ENCODE measurements around the gene HTR6.
A peak's percentile ranks its signal among the peaks of the same experiment; 100 is the strongest.

HTR6 gene

DNA sequence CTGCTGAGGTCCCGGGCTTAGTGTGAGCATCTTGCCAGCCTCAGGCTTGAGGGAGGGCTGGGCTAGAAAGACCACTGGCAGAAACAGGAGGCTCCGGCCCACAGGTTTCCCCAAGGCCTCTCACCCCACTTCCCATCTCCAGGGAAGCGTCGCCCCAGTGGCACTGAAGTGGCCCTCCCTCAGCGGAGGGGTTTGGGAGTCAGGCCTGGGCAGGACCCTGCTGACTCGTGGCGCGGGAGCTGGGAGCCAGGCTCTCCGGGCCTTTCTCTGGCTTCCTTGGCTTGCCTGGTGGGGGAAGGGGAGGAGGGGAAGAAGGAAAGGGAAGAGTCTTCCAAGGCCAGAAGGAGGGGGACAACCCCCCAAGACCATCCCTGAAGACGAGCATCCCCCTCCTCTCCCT lies 7.2 kb upstream of the HTR6 start:
- DNase-seq, result no peak

DNA sequence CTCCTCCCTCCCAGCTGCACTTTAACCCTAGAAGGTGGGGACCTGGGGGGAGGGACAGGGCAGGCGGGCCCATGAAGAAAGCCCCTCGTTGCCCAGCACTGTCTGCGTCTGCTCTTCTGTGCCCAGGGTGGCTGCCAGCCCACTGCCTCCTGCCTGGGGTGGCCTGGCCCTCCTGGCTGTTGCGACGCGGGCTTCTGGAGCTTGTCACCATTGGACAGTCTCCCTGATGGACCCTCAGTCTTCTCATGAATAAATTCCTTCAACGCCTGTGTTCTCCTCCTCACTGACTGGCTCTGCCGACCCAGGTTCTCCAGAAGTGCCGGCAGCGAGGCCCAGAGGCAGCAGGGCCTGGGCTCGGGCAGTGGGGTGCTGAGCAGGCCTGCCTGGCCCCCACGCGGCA lies 6.5 kb upstream of the HTR6 start:
- DNase-seq, result no peak

DNA sequence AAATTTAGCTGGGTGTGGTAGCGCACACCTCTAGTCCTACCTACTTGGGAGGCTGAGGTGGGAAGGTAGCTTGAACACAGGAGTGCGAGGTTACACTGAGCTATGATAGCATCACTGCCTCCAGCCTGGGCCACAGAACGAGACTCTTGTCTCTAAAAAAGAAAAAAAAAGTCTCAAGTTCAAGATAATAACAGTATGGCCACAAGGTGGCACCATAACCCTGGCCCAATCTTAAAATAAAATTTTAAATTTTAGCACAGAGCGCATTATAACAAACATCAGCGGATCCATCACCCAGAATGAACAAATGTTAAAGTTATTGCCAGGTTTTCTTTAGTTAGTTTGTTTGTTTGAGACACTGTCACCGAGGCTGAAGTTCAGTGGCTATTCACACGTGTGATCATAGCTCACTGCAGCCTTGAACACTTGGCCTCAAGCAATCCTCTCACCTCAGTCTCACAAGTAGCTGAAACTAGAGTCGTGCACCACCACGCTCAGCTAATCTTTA lies 2.9 kb upstream of the HTR6 start:
- peak; percentile 14 to 59 for DNase-seq

DNA sequence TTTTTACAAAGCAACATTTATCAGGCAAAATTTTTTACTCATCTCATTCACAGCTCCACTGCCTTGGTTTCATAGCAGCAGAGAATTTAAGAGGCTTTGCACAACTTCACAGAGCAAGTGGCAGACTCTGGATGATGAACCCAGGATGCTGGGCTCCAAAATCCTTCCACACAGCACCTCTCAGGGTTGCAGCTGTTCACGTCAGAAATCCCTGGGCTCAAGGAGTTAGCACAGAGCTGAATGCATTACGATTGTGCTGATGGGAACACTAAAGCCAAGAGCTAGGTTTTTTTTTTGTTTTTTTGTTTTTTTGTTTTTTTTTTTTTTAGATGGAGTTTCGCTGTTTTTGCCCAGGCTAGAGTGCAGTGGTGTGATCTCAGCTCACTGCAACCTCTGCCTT lies 2.4 kb upstream of the HTR6 start:
- no peak for DNase-seq

DNA sequence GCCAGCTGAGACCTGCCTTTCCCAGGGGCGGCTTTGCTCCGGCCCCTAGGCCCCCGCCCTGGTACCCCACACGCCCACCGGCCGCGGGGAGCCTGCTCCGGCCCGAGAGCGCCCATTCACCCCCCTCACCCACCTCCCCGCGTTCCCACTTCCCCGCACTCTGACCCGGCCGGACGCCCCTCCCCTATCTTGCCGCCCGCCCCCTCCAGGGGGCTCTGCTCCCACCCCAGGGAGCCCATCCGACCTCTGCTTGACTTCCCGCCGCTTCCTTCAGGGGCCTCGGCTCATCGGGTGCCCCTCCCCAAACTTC lies 466 bp downstream of the HTR6 start:
- no peak for DNase-seq

DNA sequence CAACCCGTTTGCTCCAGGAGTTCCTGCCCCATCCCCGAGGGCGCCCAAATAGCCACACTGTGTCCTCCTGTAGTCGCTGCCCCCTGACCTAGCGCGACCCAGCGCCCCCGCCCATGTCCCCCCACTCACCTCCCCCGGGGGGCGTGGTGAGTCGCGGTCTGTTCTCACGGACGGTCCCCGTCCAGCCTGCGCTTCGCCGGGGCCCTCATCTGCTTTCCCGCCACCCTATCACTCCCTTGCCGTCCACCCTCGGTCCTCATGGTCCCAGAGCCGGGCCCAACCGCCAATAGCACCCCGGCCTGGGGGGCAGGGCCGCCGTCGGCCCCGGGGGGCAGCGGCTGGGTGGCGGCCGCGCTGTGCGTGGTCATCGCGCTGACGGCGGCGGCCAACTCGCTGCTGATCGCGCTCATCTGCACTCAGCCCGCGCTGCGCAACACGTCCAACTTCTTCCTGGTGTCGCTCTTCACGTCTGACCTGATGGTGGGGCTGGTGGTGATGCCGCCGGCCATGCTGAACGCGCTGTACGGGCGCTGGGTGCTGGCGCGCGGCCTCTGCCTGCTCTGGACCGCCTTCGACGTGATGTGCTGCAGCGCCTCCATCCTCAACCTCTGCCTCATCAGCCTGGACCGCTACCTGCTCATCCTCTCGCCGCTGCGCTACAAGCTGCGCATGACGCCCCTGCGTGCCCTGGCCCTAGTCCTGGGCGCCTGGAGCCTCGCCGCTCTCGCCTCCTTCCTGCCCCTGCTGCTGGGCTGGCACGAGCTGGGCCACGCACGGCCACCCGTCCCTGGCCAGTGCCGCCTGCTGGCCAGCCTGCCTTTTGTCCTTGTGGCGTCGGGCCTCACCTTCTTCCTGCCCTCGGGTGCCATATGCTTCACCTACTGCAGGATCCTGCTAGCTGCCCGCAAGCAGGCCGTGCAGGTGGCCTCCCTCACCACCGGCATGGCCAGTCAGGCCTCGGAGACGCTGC lies 1.1 kb downstream of the HTR6 start:
- no peak for DNase-seq

DNA sequence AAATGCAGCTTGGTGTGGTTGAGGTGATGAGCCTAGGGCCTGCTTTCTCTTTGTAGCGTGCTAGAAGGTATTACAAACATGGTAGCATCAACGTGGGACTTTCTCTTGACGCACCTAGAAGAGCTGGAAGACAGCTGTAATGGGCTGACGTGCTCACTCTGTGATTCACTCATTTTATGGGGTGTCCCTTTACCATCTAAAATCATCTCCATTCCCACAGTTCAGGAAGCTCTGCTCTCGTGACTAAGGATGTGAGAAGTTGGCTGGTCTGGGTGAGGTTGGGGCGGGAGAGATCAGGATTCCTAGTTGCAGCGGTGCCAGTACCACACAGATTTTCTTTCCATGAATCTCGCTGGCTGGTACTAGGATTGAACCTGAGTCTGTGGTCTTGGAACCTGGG lies 4.2 kb downstream of the HTR6 start:
- no peak for DNase-seq

- no peak for DNase-seq
These were observed 6.1 kb downstream of the HTR6 start for GRCh38 chr1:19670787-19671186.

GRCh38 chr1:19672237-19672636 lies 7.6 kb downstream of the HTR6 start:
- DNase-seq, result no peak

DNA sequence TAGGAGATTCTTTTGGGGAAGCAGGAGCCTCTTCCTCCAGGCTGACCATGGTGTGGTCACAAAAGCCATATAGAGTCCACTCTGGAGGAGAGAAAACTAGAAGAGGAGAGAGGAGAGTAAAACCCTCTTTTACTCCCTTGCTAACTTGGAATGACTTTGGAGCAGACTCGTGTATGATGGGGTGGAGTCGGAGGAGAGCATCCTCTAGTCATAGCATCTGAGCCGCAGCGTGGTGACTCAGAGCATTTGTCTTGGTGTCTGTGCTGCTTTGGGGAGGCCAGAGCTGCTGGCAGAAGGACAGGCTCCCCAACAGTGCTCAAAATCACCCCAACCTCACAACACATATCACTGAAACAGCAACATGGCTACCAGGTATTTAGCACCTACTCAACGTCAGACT lies 11.1 kb downstream of the HTR6 start:
- DNase-seq, result no peak

GRCh38 chr1:19676438-19676922 lies 11.8 kb downstream of the HTR6 start:
- no peak for DNase-seq

GRCh38 chr1:19678493-19678892 lies 13.8 kb downstream of the HTR6 start:
- no peak for DNase-seq

GRCh38 chr1:19678931-19679453 lies 14.3 kb downstream of the HTR6 start:
- DNase-seq, result no peak

- DNase-seq, result no peak
These were observed 15.0 kb downstream of the HTR6 start for GRCh38 chr1:19679691-19680090.

DNA sequence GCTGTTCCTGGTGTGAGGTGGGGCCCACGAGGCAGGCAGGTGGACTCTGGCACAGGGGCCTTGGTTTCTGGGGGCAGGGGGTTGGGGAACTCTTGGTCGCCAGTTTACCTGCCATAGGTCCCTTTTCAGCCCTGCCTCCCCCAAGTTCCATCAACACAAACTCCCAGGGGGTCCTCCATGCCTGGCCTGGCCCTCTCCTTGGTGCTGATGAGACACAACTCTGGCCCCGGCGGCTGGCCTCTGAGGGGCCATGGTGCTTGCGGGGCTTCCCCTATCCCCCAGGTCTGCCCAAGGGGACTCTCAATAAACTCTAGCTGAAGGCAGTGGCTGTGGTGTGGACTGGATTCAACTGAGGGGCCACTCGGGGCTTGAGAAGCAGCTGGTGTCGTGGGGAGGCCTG lies 16.0 kb downstream of the HTR6 start:
- DNase-seq, result no peak

DNA sequence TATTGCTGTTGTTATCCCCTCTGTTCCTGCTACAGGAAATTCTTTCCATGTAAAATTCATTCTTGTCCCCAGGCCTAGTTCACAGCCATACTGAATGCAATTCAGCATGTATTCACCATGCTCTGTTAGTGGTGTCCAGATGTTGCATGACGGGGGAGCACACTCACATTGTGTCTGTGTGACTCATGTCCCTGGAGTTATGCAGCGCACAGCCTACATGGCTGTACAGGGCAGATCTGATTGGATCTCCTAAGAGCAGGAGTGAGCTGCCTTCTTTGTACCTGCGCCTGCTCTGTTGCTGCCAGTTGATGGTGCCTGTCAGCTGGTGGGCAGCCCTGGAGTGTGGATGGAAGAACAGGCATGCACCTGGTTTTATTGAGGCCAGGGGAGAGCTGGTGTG lies 17.6 kb downstream of the HTR6 start:
- DNase-seq, result no peak

DNA sequence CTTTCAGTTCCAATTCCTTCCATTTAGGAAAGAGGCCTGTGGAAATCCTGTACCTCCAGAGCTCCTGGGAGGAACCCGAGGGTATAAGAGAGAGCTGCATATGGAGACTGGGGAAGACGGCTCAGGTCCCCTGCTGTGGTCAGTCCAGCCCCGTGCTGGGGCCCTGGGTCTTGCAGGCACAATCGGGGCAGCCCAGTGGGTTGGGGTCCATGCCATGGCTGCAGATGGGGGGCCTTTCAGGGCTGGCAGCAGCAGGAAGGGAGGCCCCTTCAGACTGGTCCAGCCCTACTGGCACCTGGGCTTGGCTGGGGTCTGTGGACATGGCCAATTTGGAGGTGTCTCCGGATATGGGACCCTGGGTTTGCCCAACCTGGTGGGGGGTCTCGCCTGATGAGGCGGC lies 18.2 kb downstream of the HTR6 start:
- DNase-seq, result no peak

DNA sequence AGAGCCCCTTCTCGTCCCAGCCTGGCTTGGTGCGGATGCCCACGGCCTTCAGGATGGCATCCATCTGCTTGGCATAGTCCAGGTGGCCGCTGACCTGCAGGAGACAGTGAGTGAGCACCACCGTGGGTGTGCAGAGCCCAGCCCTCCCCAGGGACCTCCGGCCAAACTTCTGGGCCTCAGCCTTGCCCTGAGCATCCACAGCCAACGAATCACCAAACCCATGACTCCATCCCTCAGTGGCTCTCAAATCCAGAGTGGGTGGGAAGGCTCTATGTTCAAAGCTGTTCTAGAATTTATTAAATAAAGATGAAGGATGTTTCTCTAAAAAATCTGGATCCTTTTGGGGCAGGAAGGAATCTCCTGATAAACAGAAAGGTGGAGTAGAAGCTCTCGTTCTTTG lies 18.7 kb downstream of the HTR6 start:
- no peak for DNase-seq

DNA sequence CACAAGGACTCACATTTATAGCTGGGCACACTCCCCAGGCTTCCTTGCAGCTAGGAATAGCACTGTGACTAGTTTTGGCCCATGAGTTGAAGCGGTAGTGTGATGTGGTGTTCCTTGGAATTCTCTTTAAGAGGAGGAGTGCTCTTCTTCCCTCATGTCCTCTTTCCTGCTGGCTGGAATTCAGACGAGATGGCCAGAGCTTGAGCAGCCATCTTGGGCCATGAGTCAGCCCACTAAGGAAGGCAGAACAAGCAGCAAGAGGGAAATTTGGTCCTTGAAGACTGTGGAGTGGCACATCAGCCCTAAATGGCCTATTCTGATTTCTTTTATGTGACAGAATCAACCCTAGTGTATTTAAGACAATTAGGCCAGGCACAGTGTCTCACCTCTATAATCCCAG lies 20.0 kb downstream of the HTR6 start:
- DNase-seq, result no peak

GRCh38 chr1:19685994-19686393 lies 21.3 kb downstream of the HTR6 start:
- DNase-seq, result no peak

DNA sequence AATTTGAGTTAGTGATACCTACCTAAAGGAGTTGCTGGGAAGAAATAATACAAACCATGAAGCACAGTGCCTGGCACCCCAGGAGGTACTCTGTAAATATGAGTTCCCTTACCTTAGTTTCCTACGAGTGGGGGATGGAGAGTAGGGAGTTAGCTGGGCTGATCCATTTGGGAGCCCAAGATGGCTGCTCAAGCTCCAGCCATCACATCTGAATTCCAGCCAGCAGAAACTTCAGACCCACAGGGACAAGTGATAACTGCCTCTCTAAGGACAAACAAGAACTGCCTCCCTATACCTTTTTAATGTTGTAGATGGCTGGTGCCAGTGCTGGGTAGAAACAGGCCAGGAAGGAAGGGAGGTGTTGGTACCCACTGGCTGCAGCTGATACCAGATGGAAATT lies 22.7 kb downstream of the HTR6 start:
- DNase-seq, result no peak

DNA sequence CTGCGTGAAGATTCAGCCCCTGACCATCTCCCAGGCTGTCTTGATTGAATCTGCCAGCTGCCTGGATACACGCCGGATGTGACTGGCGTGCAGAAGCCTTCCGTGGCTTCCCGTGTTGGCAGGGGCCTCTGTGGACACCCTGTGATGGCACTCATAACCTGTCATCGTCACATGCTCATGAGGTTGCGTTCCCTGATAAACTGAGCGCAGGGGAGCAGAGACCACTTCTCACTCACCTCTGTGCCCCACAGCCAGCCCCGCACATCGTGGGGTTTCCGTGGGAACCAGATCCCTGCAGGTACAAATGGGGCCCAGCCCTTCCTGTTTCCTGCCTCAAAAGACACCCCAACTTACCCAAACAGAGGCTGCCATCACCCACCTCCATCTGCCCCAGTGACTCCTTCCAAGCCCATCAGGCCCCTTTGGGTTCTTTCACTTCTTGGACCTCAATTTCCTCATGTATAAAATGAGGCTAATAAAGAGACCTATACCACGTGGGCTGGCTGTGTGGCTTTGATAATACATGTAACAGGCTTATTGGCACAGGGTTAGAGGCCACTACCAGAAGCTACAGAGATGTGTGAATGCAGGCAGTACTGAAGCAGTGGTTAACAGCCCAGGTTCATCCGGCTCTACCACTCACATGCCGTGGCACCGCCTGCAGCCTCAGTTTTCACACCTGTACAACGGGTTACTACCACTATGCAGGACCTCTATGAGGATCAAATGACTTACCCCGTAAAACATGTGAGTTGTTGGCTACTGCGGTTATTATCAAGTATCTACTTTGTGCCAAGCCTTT lies 23.6 kb downstream of the HTR6 start:
- no peak for DNase-seq

DNA sequence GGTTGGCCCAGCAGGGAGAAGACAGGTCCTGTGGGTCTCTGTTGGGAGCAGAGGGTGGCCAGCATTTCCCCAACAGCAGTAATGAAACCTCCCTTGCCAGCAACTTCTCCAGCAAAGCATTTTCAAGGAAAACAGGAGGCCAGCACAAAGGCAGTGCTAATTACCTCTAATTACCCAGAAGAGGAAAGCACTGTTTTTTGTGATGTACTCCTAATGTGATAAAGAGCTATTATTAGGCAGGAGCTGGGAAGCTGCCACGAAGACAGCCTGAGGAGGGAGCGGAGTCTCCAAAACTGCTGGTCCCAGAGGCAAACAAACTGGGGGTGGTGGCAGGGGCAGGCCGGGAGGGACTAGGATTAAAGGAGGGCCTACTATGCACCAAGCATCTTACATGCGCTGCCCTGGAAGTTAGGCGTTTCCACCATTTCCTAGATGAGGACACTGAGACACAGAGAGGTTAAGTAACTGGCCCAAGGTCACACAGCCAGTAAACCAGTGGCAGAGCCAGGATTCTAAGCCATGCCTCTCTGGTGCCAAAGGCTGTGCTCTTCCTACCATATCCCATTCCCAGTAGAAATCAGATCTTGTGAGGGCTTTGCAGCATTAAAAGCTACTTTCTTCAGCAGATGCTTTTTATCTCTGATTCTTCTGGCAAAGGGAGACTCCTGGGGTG lies 24.5 kb downstream of the HTR6 start:
- DNase-seq, result no peak

All from NCI-H446 (cell line).